CD4-positive, alpha-beta T cell (primary cell): ENCODE data around the gene TFAP2D. TPM values are rescaled to one million over a fixed set of nuclear protein-coding genes. Genes with fewer than 3 reads are reported as not detected.

Experiments used
- ATAC-seq: fragments of 200-7000 bp; cut with Tn5 transposase; one replicate; pipeline ENCODE4 v1.10.0; 2022; ENCODE audit warnings: mild to moderate bottlenecking; ENCODE audit not compliant: poor library complexity
- CTCF ChIA-PET: fragments of 350-600 bp; sonication (Branson Sonifier 250); formaldehyde crosslinking; loops from one replicate; lab custom pipeline; 2021; ENCODE audit warnings: antibody characterized with exemption, inconsistent platforms; lab: Charles Lee
- POLR2A ChIA-PET: fragments of 350-600 bp; sonication (Branson Sonifier 250); formaldehyde crosslinking; loops from one replicate; lab custom pipeline; 2021; ENCODE audit warnings: antibody characterized with exemption, inconsistent platforms; lab: Charles Lee
- DNase-seq, 14 experiments: peaks; one replicate each; pipeline ENCODE4 v3.0.0-alpha.2; 2013 to 2020; ENCODE audit warnings: mixed read lengths in 2 of 14
- H3K27ac ChIP-seq, 2 donors: one replicate each; pipeline versions ENCODE4 v1.5.1 to v1.7.0; 2013; ENCODE audit warnings: low read length in 2 of 2, low read depth in 1 of 2, mild to moderate bottlenecking in 1 of 2
- H3K27me3 ChIP-seq, 2 experiments: 1 replicate in 1 of 2; 2 replicates in 1 of 2; pipeline versions ENCODE4 v1.6.1 to v1.7.0; 2013; ENCODE audit warnings: low read length in 2 of 2, control low read depth in 1 of 2, mild to moderate bottlenecking in 1 of 2, moderate library complexity in 1 of 2; ENCODE audit not compliant: insufficient read depth in 2 of 2, control insufficient read depth in 1 of 2
- H3K36me3 ChIP-seq: one replicate; pipeline ENCODE4 v1.6.1; 2013; ENCODE audit warnings: low read length, control low read depth; ENCODE audit not compliant: insufficient read depth
- H3K4me1 ChIP-seq: one replicate; pipeline ENCODE4 v1.6.1; 2013; ENCODE audit warnings: low read length, control low read depth; ENCODE audit not compliant: insufficient read depth
- H3K4me3 ChIP-seq: one replicate; pipeline ENCODE4 v1.5.1; 2013; ENCODE audit warnings: mild to moderate bottlenecking, low read length, moderate library complexity
- H3K9me3 ChIP-seq, 2 experiments: 1 replicate in 1 of 2; 2 replicates in 1 of 2; pipeline versions ENCODE4 v1.6.1 to v1.7.0; 2013; ENCODE audit warnings: low read length in 2 of 2, mild to moderate bottlenecking in 2 of 2, control low read depth in 1 of 2, moderate library complexity in 1 of 2; ENCODE audit not compliant: control insufficient read depth in 1 of 2, insufficient read depth in 1 of 2
- H3K27ac Mint-ChIP-seq: one replicate; pipeline ENCODE4 v1.8.0; 2020; ENCODE audit warnings: mixed read lengths
- H3K27me3 Mint-ChIP-seq: one replicate; pipeline ENCODE4 v1.8.0; 2021; ENCODE audit warnings: mixed read lengths
- H3K36me3 Mint-ChIP-seq: one replicate; pipeline ENCODE4 v1.8.0; 2021; ENCODE audit warnings: low read depth, mixed read lengths
- H3K4me1 Mint-ChIP-seq: one replicate; pipeline ENCODE4 v1.8.0; 2021; ENCODE audit warnings: low read depth, mixed read lengths
- H3K4me3 Mint-ChIP-seq: one replicate; pipeline ENCODE4 v1.8.0; 2020; ENCODE audit warnings: mild to moderate bottlenecking, mixed read lengths
- H3K9me3 Mint-ChIP-seq: one replicate; pipeline ENCODE4 v1.8.0; 2020; ENCODE audit warnings: mixed read lengths
- CTCF ChIP-seq: fragments of 200-600 bp; IDR thresholded peaks from one replicate; pipeline ENCODE4 v1.8.0; 2022; ENCODE audit warnings: antibody characterized with exemption, mild to moderate bottlenecking
- intact Hi-C, 2 experiments: fragments of 100-400 bp; cut with DNase I in 1 of 2; cut with micrococcal nuclease in 1 of 2; formaldehyde crosslinking; loops; one replicate each; pipeline versions ENCODE4 v1.15.1 to v1.9.0; 2023 to 2025; cut with DNase I, micrococcal nuclease
- total RNA-seq, 174 experiments: library from RNA in 2 of 174; stranded (reverse) in 2 of 174; gene quantifications; one replicate each; pipeline ENCODE4 v1.2.3 and lab custom pipeline; 2021 to 2026

Gene TFAP2D
- total RNA-seq, 2 experiments from 2014 or later, result not detected

GRCh38 chr6:50713977-50714486 lies 706 bp downstream of the TFAP2D start:
- POLR2A ChIA-PET, result no interaction called here
- H3K27me3 ChIP-seq, result peaks cover 39 to 60% of the 10 kb centered on the region in 2 experiments
- no peak overlapping the region for H3K27ac ChIP-seq
- CTCF ChIA-PET, result no interaction called here
- DNase-seq (no peak), ATAC-seq (no peak)
- H3K27me3 Mint-ChIP-seq, result peaks cover 94% of the 10 kb centered on the region
- no peaks in the 10 kb centered on the region for H3K4me1 Mint-ChIP-seq
- peaks cover 3% of the 10 kb centered on the region for H3K9me3 Mint-ChIP-seq
- intact Hi-C loops, result no loop called here
- H3K4me3 ChIP-seq, result no peak overlapping the region
- TF ChIP-seq CTCF, result no peak
- H3K4me3 Mint-ChIP-seq, result no peak overlapping the region
- H3K27ac Mint-ChIP-seq, result no peak overlapping the region
- no peaks in the 10 kb centered on the region for H3K36me3 Mint-ChIP-seq
- H3K4me1 ChIP-seq, result no peaks in the 10 kb centered on the region
- no peaks in the 10 kb centered on the region for H3K36me3 ChIP-seq
- peaks cover 5 to 15% of the 10 kb centered on the region in 2 experiments for H3K9me3 ChIP-seq

- Mint-ChIP-seq H3K9me3 (peaks cover 3% of the 10 kb centered on the region), H3K4me1 (no peaks in the 10 kb centered on the region), H3K27ac (no peak overlapping the region), H3K36me3 (no peaks in the 10 kb centered on the region), H3K4me3 (no peak overlapping the region), H3K27me3 (peaks cover 96% of the 10 kb centered on the region)
- Histone ChIP-seq H3K4me1 (no peaks in the 10 kb centered on the region), H3K4me3 (no peak overlapping the region), H3K36me3 (no peaks in the 10 kb centered on the region), H3K9me3 (peaks cover 5 to 15% of the 10 kb centered on the region in 2 experiments), H3K27ac (no peak overlapping the region), H3K27me3 (peaks cover 35 to 58% of the 10 kb centered on the region in 2 experiments)
- CTCF ChIA-PET, result no interaction called here
- DNase-seq (no peak), ATAC-seq (no peak)
- no peak for TF ChIP-seq CTCF
- POLR2A ChIA-PET, result no interaction called here
- intact Hi-C loops, result no loop called here
These were observed 1.4 kb downstream of the TFAP2D start for GRCh38 chr6:50714487-50715379.

GRCh38 chr6:50716899-50717509 lies 3.7 kb downstream of the TFAP2D start:
- TF ChIP-seq CTCF, result no peak
- H3K27me3 Mint-ChIP-seq, result peaks cover 91% of the 10 kb centered on the region
- no peaks in the 10 kb centered on the region for H3K4me1 Mint-ChIP-seq
- H3K27ac Mint-ChIP-seq, result no peak overlapping the region
- peaks cover 5 to 15% of the 10 kb centered on the region in 2 experiments for H3K9me3 ChIP-seq
- no peak overlapping the region for H3K4me3 Mint-ChIP-seq
- intact Hi-C loops, result no loop called here
- H3K4me1 ChIP-seq, result no peaks in the 10 kb centered on the region
- ChIA-PET POLR2A (no interaction called here), CTCF (no interaction called here)
- peaks cover 3% of the 10 kb centered on the region for H3K9me3 Mint-ChIP-seq
- no peak overlapping the region for H3K4me3 ChIP-seq
- no peaks in the 10 kb centered on the region for H3K36me3 Mint-ChIP-seq
- H3K27me3 ChIP-seq, result peaks cover 33 to 57% of the 10 kb centered on the region in 2 experiments
- no peaks in the 10 kb centered on the region for H3K36me3 ChIP-seq
- no peak overlapping the region for H3K27ac ChIP-seq
- ATAC-seq (no peak), DNase-seq (no peak)
